WERI-Rb-1 (cell line): Measurements from ENCODE around the gene PSPN.

Experiments
- DNase-seq: peaks from one replicate; pipeline ENCODE4 v3.0.0-alpha.2; 2020
- H3K27ac ChIP-seq: fragments of 250-450 bp; sonication (Bioruptor Pico); 2 replicates; pipeline ENCODE4 v1.5.1; 2020; ENCODE audit warnings: mild to moderate bottlenecking, moderate library complexity
- H3K27me3 ChIP-seq: fragments of 250-450 bp; sonication (Bioruptor Pico); 2 replicates; pipeline ENCODE4 v1.5.1; 2021; ENCODE audit warnings: mild to moderate bottlenecking, low read depth, moderate library complexity; ENCODE audit not compliant: insufficient read depth, severe bottlenecking
- H3K36me3 ChIP-seq: fragments of 250-450 bp; sonication (Bioruptor Pico); 2 replicates; pipeline ENCODE4 v1.5.1; 2020; ENCODE audit warnings: mild to moderate bottlenecking, moderate library complexity
- H3K4me3 ChIP-seq: 2 replicates; pipeline ENCODE4 v1.5.1; 2011; ENCODE audit warnings: low read depth, mild to moderate bottlenecking, control low read depth, low read length
- H3K9me3 ChIP-seq: fragments of 250-450 bp; sonication (Bioruptor Pico); 2 replicates; pipeline ENCODE4 v1.5.1; 2021; ENCODE audit warnings: mild to moderate bottlenecking, moderate library complexity; ENCODE audit not compliant: severe bottlenecking
- TF ChIP-seq, protein P1 (sequence below): IDR thresholded peaks from 2 replicates; pipeline ENCODE4 v1.5.1; 2011; ENCODE audit warnings: low read depth, mild to moderate bottlenecking, control low read depth, inconsistent platforms, low read length

The PSPN gene

DNA sequence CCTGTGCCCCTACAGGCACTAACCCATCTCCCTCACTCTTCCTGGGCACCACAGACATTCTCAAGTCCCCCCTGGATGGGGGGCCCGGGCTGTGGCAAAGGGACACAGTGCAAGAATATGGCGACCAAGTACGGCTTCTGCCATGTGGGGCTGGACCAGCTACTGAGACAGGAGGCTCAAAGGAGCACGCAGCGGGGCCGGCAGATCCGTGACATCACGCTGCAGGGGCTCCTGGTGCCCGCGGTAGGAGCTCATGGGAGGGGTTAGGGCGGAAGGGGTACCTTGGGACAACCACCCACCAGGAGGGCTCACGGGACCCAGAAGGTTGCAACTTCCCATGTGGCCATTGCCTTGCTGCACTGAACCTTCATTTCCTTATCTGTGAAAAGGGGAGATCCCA, 20.6 kb upstream of the PSPN start:
- no peak for DNase-seq
- H3K27ac ChIP-seq = no peak overlapping the region
- TF ChIP-seq, protein P1, sequence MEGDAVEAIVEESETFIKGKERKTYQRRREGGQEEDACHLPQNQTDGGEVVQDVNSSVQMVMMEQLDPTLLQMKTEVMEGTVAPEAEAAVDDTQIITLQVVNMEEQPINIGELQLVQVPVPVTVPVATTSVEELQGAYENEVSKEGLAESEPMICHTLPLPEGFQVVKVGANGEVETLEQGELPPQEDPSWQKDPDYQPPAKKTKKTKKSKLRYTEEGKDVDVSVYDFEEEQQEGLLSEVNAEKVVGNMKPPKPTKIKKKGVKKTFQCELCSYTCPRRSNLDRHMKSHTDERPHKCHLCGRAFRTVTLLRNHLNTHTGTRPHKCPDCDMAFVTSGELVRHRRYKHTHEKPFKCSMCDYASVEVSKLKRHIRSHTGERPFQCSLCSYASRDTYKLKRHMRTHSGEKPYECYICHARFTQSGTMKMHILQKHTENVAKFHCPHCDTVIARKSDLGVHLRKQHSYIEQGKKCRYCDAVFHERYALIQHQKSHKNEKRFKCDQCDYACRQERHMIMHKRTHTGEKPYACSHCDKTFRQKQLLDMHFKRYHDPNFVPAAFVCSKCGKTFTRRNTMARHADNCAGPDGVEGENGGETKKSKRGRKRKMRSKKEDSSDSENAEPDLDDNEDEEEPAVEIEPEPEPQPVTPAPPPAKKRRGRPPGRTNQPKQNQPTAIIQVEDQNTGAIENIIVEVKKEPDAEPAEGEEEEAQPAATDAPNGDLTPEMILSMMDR = no peak
- peaks cover 5% of the 10 kb centered on the region for H3K36me3 ChIP-seq
- H3K9me3 ChIP-seq = no peaks in the 10 kb centered on the region
- H3K4me3 ChIP-seq = no peak overlapping the region
- no peaks in the 10 kb centered on the region for H3K27me3 ChIP-seq

DNA sequence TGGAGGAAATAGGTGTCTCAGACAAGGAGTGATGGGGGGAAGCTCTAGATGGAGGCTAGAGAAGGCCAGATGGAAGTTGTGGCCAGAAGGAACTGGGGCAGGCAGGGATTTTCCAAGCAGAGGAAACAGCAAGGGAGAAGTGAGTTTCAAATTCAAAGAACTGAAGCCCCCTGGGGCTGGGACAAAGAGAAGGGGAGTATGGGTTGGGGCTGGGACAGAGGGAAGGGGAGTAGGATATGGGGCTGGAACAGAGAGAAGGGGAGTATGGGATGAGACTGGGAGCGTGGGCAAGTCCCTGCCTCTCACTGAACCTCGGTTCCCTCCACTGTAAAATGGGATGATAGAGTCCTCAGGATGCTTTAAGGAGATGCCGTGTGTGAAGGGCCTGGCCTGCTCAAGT, 19.1 kb upstream of the PSPN start:
- DNase-seq = no peak
- H3K27ac ChIP-seq = no peak overlapping the region
- no peak overlapping the region for H3K4me3 ChIP-seq

DNA sequence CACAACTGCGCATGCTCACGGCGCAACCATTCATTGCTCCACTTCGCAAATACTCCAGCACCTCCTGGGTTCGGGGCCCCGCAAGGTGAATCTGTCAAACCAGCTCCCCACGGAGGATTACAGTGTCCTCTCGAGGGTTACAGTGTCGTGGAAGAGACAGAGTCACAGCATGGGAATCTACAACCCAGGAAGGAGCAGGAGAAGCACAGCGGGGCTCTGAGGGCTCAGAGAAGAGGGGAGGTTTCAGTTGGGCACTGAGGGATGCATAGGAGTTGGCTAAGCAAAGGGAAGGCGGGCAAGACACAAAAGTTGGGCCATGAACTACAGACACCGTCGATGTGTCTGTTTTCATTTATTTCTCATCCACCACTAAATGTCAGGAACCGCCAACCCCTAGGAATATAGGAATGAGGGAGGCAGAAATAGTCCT, 18.3 kb upstream of the PSPN start:
- Histone ChIP-seq H3K4me3 (peak overlapping the region; percentile 91), H3K27ac (peak overlapping the region; percentile 94), H3K36me3 (peaks cover 22% of the 10 kb centered on the region), H3K9me3 (no peaks in the 10 kb centered on the region), H3K27me3 (no peaks in the 10 kb centered on the region)
- no peak for DNase-seq
- TF ChIP-seq, protein P1 = no peak

More for the DNA sequence above, 19.1 kb upstream of the PSPN start:
- TF ChIP-seq, protein P1 = no peak
- no peaks in the 10 kb centered on the region for H3K9me3 ChIP-seq
- H3K36me3 ChIP-seq = peaks cover 14% of the 10 kb centered on the region
- no peaks in the 10 kb centered on the region for H3K27me3 ChIP-seq

DNA sequence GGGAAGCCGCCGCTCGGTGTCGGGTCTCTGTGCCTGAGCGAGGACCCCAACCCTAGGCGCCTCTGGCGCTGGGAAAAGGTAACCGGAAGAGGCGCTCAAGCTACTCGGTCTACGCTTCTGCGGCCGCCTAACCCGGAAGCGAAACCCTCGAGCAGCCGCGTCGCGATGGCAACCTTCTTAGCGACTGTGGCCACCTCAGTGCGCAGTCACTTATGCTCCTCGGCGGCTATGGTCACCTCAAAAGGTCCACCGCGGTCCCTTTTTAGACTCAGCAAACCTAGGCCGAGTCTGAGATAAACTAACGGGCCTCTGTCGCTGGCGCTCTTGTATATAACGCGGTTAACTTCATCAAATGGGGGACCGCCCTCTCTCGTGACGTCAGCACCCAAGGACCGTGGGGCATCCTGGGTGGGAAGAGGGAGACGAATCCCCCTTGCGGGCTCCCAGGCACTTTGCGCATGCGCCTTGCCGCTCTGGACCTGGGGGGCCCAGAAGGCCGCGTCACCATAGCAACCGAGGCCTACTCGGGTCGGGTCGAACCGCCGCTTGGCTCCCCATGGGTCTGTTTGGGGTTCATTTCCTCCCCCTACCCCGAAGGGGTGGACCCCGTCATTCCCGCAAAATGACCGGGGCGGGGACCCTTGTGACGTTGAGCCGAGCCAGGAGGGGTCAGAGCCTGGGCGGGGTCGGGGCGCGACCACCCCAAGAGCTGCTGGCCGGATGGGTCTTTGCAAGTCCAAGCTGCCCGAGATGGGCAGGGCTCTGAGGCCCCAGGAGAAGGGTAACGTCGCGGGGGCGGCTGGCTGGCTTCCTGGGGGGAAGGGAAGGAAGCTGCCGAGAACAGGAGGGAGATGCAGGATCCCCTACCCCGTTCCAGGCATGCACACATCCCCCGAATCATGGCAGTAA, 17.6 kb upstream of the PSPN start, which contains the start of gene GTF2F1:
Gene GTF2F1 (minus strand): TSS at position 91 of the 909 bp plus-strand sequence. CDS start 169 bp downstream, outside the sequence.
- Histone ChIP-seq H3K4me3 (peak within 1 kb of the TSS; percentile 91), H3K27me3 (no peaks in the 10 kb centered on the region), H3K9me3 (no peaks in the 10 kb centered on the region), H3K36me3 (peaks cover 29% of the 10 kb centered on the region), H3K27ac (peak within 1 kb of the TSS; percentile 94)
- TF ChIP-seq, protein P1 = peak; percentile 26; the same call in 1 of the 2 replicates
- DNase-seq = peak; percentile 96

GRCh38 chr19:6392221-6393073, 16.7 kb upstream of the PSPN start:
- no peaks in the 10 kb centered on the region for H3K27me3 ChIP-seq
- peak overlapping the region; percentile 91 for H3K4me3 ChIP-seq
- peak overlapping the region; percentile 94 for H3K27ac ChIP-seq
- TF ChIP-seq, protein P1 = no peak
- H3K36me3 ChIP-seq = peaks cover 38% of the 10 kb centered on the region
- no peak for DNase-seq
- no peaks in the 10 kb centered on the region for H3K9me3 ChIP-seq
